Activated CD4-positive, CD25-positive, alpha-beta regulatory T cell treated with anti-CD3 and anti-CD28 coated beads, Interleukin-2, amount 50 U/mL, for 72 hours (primary cell): ENCODE data around the gene ZNF324B.
"Not testable (repeated sequence)": the region's sequence is repeated elsewhere in the genome, so short reads cannot be mapped to it uniquely, and the experiment has no call there.

ENCODE experiments used
- DNase-seq: peaks from one replicate; pipeline ENCODE4 v3.0.0; 2021

ZNF324B gene

GRCh38 chr19:58482372-58482771 is 30.9 kb downstream of the ZNF324B start:
- no peak for DNase-seq

- no peak for DNase-seq
These were observed 32.4 kb downstream of the ZNF324B start for GRCh38 chr19:58483776-58484175.

DNA sequence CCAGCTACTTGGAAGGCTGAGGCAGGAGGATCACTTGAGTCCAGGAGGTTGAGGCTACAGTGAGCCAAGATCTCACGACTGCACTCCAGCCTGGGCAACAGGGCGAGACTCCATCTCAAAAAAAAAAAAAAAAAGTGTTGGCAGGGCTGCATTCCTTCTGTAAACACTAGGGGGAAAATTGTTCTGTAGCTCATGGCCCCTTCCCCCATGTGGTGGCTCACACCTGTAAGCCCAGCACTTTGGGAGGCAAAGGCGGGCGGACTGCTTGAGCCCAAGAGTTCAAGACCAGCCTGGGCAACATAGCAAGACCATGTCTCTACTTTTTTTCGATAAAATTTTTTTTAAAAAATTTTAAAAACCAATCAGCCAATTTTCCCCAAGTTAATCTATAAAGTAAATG is 32.9 kb downstream of the ZNF324B start:
- DNase-seq, result not testable (repeated sequence)

DNA sequence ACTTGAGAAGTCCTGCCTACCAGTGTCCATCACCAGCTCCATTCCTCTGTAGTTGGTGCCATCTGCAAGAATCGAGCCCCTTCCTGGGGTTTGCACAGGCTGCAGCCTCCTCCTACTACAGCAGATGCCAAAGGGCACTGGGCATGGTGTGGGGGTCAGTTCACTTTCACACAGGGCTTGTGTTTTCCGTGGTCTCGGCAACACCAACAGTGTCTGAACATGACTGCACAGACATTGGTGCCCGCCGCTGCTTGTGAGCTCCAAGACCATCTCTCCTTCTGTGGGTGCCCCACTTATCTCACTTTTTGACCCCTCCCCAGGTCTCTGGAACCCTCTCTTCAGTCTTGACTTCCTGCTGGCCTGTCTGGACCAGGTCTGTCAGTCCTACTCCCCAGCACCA is 40.0 kb downstream of the ZNF324B start:
- DNase-seq, result no peak

GRCh38 chr19:58492265-58492664 is 40.8 kb downstream of the ZNF324B start:
- DNase-seq, result no peak

GRCh38 chr19:58497634-58498170 is 46.3 kb downstream of the ZNF324B start:
- DNase-seq, result no peak

- no peak for DNase-seq
These were observed 47.0 kb downstream of the ZNF324B start for GRCh38 chr19:58498316-58499020.

DNA sequence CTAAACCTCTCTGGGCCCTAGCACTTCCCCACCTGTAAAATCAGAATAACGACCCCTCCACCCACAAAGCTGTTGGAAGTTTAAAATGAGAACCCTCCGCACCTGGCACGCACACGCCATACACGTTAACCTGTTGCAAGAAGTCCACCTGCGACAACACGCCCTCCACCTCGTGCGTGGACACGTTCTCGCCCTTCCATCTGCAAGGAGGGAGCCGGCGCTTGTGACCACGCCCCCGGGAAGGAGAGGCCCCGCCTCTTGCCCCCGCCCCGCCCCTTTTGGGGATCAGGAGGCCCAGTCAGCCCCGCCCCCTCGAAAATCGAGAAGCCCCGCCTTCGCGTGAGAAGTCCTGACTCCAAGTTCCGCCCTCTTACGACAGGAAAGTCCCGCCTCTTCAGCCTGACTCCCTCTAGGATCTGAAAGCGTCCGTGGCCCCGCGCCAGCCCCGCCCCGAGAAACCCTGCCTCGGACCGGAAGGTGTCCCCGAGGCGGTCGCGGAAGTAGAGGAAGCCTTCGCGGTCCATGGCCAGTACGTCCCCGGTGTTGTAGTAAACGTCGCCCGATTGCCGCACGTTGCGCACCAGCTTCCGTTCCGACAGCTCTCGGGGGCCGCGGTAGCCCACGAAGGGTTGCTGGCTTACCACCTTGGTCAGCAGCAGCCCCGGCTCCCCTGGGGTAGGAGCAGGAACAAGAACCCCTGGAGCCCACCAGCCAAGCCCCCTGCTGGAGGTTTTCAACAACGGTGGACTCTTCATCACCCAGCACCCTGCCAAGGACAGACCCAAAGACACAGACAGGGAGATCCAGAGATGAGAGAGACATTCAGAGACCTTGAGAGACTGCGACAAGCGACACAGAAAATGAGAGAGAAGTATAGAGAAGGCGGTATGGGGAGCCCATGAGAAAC is 47.9 kb downstream of the ZNF324B start:
- peak; percentile 95 for DNase-seq

DNA sequence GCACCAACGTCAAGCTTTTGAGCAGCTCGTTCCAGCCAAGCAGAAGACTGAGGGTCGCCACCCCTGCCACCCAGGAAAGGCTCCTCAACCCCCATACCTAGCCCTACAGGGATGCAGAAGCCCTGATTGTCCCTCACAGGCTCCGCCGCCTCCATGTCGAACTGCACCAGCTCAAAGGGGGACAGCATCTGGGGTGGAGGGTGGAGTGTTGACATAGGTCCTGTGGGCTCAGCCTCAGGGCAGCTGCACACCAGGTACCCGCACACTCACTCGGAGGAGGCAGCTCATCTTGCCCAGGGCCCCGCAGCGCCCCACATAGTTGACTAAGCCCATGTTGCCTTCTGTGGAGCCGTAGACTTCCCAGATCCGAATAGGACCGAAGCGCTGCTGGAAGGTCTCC is 48.8 kb downstream of the ZNF324B start:
- no peak for DNase-seq
